ENCODE results near the gene SECISBP2L. TPM values are rescaled to one million over a fixed set of nuclear protein-coding genes. Genes with fewer than 3 reads are reported as not detected.

The SECISBP2L gene
- total RNA-seq, 4 donors from 2014 or later, result 40.3 to 54.0 (median 44.0) TPM

DNA sequence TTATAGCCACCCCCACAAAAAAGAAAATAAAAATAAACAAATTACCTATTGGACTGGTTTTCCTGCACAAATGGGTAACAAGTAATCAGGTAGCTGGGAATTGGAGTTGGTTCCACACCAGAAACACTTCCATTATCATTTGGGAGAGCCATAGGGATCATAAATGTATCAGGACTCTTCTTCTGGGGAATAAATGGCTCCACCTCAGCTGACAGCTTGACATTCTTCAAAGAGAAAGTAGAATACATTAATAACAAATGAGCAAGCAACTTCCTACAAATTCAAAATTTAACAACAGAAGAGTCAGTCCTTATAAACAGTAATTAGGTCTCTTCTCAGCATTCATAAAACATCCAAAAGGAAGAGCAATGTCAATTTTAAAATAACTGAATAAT, 8.7 kb downstream of the SECISBP2L start:
- intact Hi-C loops (cut with DNase I), result no loop called here
- H3K4me1 ChIP-seq, result peaks cover 26 to 55% (median 46%) of the 10 kb centered on the region in 4 donors

DNA sequence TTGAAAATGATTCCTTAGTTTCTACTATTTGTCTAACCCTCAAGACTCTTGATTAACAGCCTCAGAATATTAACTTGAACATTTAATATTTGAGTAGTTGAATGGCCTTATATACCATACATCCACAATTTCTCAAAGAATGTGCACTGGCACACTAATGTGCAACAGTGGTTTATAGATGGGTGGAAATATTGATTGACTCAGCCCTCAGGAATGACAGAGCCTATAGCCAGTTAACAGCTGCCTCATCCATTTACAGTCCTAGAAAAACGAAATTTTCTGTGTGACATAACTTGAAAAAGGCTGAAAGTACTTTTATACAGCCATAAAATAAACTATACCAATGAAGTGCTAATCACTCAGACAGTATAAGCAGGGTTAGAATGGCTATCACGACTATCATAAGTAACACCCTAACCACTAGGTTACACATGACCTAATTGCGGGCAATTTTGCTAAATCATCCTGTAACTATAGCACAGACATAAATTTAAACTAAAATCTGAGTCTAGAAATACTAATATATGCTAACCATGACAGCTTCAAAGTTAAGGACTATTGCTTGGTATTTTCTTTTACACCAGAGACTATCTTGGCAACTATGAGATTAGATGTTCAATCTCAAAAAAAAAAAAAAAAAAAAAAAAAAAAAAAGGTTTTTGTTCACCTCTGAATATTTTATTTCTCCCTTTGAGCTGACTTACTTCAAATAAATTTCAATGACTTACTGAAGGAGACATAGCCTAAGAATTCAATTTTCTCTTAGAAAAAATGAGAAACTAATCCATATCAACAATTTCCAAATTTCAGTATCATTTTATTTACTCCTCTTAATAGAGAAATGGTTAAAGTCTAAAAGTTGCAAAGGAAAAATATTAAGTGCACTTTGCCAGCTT, 9.3 kb downstream of the SECISBP2L start:
- Histone ChIP-seq H3K4me3 (no peak overlapping the region), H3K27me3 (no peaks in the 10 kb centered on the region), H3K27ac (replicated peaks in 1 of 4) (no peak overlapping the region), H3K4me1 (peaks cover 26 to 48% (median 40%) of the 10 kb centered on the region in 4 donors), H3K36me3 (peaks cover 0 to 17% (median 12%) of the 10 kb centered on the region in 4 donors), H3K9me3 (no peaks in the 10 kb centered on the region)
- DNase-seq (ENCODE audit: extremely low spot score), result no peak
- intact Hi-C loops (cut with DNase I), result no loop called here
- WGBS, result 86% methylated on average over 3 of the region's 3 CpGs
- no peak for TF ChIP-seq EP300 (IDR thresholded peaks at IDR 0.05)
- no peak for TF ChIP-seq POLR2AphosphoS5 (IDR thresholded peaks at IDR 0.05)
- TF ChIP-seq, protein P1, sequence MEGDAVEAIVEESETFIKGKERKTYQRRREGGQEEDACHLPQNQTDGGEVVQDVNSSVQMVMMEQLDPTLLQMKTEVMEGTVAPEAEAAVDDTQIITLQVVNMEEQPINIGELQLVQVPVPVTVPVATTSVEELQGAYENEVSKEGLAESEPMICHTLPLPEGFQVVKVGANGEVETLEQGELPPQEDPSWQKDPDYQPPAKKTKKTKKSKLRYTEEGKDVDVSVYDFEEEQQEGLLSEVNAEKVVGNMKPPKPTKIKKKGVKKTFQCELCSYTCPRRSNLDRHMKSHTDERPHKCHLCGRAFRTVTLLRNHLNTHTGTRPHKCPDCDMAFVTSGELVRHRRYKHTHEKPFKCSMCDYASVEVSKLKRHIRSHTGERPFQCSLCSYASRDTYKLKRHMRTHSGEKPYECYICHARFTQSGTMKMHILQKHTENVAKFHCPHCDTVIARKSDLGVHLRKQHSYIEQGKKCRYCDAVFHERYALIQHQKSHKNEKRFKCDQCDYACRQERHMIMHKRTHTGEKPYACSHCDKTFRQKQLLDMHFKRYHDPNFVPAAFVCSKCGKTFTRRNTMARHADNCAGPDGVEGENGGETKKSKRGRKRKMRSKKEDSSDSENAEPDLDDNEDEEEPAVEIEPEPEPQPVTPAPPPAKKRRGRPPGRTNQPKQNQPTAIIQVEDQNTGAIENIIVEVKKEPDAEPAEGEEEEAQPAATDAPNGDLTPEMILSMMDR (IDR thresholded peaks at IDR 0.05), result no peak
- TF ChIP-seq POLR2A (IDR thresholded peaks at IDR 0.05; ENCODE audit: low read depth), result no peak

More for the DNA sequence above, 8.7 kb downstream of the SECISBP2L start:
- Histone ChIP-seq H3K4me3 (no peak overlapping the region), H3K9me3 (no peaks in the 10 kb centered on the region), H3K36me3 (peaks cover 0 to 16% (median 12%) of the 10 kb centered on the region in 4 donors), H3K27me3 (no peaks in the 10 kb centered on the region), H3K27ac (replicated peaks in 1 of 4) (no peak overlapping the region)
- no peak for DNase-seq (ENCODE audit: extremely low spot score)
- no peak for TF ChIP-seq EP300 (IDR thresholded peaks at IDR 0.05)
- TF ChIP-seq, protein P1 (IDR thresholded peaks at IDR 0.05), result no peak
- no peak for TF ChIP-seq POLR2A (IDR thresholded peaks at IDR 0.05; ENCODE audit: low read depth)
- no peak for TF ChIP-seq POLR2AphosphoS5 (IDR thresholded peaks at IDR 0.05)

DNA sequence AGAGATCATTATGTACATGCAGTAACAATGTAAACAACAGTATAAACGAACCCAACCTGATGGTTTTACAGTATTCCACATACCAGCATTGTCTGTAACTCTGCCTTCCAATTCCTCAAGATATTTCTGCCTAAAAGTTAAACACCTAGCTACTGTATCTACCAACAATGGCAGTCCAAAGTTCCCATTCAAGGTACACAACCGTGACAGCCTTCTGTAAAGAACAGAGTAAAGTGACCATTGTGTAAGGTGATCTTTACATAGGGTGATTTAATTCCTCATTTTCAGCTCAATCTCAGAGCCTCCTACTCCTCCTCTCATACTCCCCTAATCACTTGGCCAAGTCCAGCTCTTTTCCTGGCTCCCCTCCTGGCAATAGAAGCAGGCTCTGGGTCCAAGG, 10.4 kb downstream of the SECISBP2L start:
- H3K9me3 ChIP-seq, result no peaks in the 10 kb centered on the region
- TF ChIP-seq POLR2A (IDR thresholded peaks at IDR 0.05; ENCODE audit: low read depth) (no peak), EP300 (IDR thresholded peaks at IDR 0.05) (no peak), POLR2AphosphoS5 (IDR thresholded peaks at IDR 0.05) (no peak)
- TF ChIP-seq, protein P1 (IDR thresholded peaks at IDR 0.05), result no peak
- WGBS, result 86% methylated on average over 2 of the region's 2 CpGs
- DNase-seq (ENCODE audit: extremely low spot score), result no peak
- H3K27ac ChIP-seq (replicated peaks in 1 of 4), result no peak overlapping the region
- H3K27me3 ChIP-seq, result no peaks in the 10 kb centered on the region
- no peak overlapping the region for H3K4me3 ChIP-seq
- intact Hi-C loops (cut with DNase I), result no loop called here
- H3K36me3 ChIP-seq, result peaks cover 0 to 17% (median 12%) of the 10 kb centered on the region in 4 donors
- peaks cover 26 to 37% (median 30%) of the 10 kb centered on the region in 4 donors for H3K4me1 ChIP-seq

DNA sequence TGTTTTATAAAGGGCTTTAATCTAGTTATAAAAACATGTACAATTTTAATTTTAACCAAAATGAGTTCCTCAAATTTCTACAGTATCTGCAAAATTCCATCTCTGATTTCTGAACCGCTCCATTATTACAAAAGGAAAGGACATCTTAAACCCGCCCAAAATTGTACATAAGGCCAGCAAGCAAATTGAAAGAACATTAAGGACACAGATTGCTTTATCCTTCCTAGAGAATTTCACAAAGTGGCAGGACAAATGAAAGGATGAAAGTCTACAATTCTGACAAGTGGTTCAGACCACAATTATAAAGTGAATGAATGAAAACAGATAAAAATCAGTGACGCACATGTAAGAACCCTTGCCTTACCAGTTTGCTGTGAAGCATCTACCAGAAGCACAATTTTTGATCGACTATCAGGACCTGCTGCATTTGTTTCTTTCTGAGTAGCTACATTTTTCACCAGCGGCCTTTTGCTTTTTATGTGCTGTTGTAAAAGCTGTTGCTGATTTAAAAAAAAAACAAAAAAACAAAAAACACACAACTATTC, 13.6 kb downstream of the SECISBP2L start:
- Histone ChIP-seq H3K4me3 (no peak overlapping the region), H3K4me1 (peaks cover 9 to 17% (median 14%) of the 10 kb centered on the region in 4 donors), H3K27me3 (no peaks in the 10 kb centered on the region), H3K9me3 (no peaks in the 10 kb centered on the region), H3K27ac (replicated peaks in 1 of 4) (no peak overlapping the region), H3K36me3 (peaks cover 0 to 41% (median 26%) of the 10 kb centered on the region in 4 donors)
- intact Hi-C loops (cut with DNase I), result no loop called here
- no peak for DNase-seq (ENCODE audit: extremely low spot score)
- WGBS, result 85% methylated on average over 5 of the region's 5 CpGs
- TF ChIP-seq EP300 (IDR thresholded peaks at IDR 0.05) (no peak), POLR2A (IDR thresholded peaks at IDR 0.05; ENCODE audit: low read depth) (no peak), POLR2AphosphoS5 (IDR thresholded peaks at IDR 0.05) (no peak)
- TF ChIP-seq, protein P1 (IDR thresholded peaks at IDR 0.05), result no peak

Measured in esophagus muscularis mucosa (tissue), 4 donors.